Osteoblast (primary cell): ENCODE results near the gene C11orf91. TPM values are rescaled to one million over a fixed set of nuclear protein-coding genes. Genes with fewer than 3 reads are reported as not detected.

Source experiments
- DNase-seq: peaks from one replicate; pipeline ENCODE4 v3.0.0; 2011; ENCODE audit warnings: low spot score, mixed read lengths; ENCODE audit not compliant: insufficient read length; ENCODE audit errors: missing footprints
- H2AFZ ChIP-seq: 2 replicates; pipeline ENCODE4 v1.6.0; 2011; ENCODE audit warnings: mild to moderate bottlenecking, low read length
- H3K27ac ChIP-seq: 2 replicates; pipeline ENCODE4 v1.5.1; 2011; ENCODE audit warnings: mild to moderate bottlenecking, low read depth, low read length, moderate library complexity
- H3K27me3 ChIP-seq: 2 replicates; pipeline ENCODE4 v1.6.0; 2012; ENCODE audit warnings: mild to moderate bottlenecking, control low read depth, inconsistent platforms, low read length, moderate library complexity; ENCODE audit not compliant: insufficient read depth
- H3K36me3 ChIP-seq: 2 replicates; pipeline ENCODE4 v1.5.1; 2011; ENCODE audit warnings: mild to moderate bottlenecking, low read length, control low read depth, moderate library complexity; ENCODE audit not compliant: insufficient read depth
- H3K4me1 ChIP-seq: 2 replicates; pipeline ENCODE4 v1.5.1; 2011; ENCODE audit warnings: mild to moderate bottlenecking, low read length, control low read depth, moderate library complexity; ENCODE audit not compliant: insufficient read depth
- H3K4me2 ChIP-seq: 2 replicates; pipeline ENCODE4 v1.6.0; 2011; ENCODE audit warnings: mild to moderate bottlenecking, low read length; ENCODE audit not compliant: insufficient read depth
- H3K4me3 ChIP-seq: fragments of 200-600 bp; sonication (generic); 3 replicates; pipeline ENCODE4 v1.5.1; 2012; ENCODE audit warnings: mild to moderate bottlenecking, low read length, inconsistent platforms; ENCODE audit not compliant: insufficient read depth
- H3K79me2 ChIP-seq: 2 replicates; pipeline ENCODE4 v1.6.0; 2012; ENCODE audit warnings: mild to moderate bottlenecking, low read length, control low read depth, inconsistent platforms; ENCODE audit not compliant: insufficient read depth
- H3K9me3 ChIP-seq: 2 replicates; pipeline ENCODE4 v1.5.1; 2011; ENCODE audit warnings: low read depth, low read length, control low read depth
- H4K20me1 ChIP-seq: 2 replicates; pipeline ENCODE4 v1.6.0; 2012; ENCODE audit warnings: mild to moderate bottlenecking, low read length, control low read depth; ENCODE audit not compliant: insufficient read depth
- total RNA-seq: library from RNA; depleted of rRNA; stranded (reverse); fragments of >200 nt; gene quantifications from 2 replicates; pipeline ENCODE4 v1.2.3, GENCODE V29; 2012
- TF ChIP-seq, protein P1 (sequence below): IDR thresholded peaks from 2 replicates; pipeline ENCODE4 v1.5.1; 2011; ENCODE audit warnings: mild to moderate bottlenecking, low read depth, low read length, moderate library complexity; ENCODE audit errors: extremely low read depth

C11orf91 gene
- total RNA-seq, 1 donor: not detected

DNA sequence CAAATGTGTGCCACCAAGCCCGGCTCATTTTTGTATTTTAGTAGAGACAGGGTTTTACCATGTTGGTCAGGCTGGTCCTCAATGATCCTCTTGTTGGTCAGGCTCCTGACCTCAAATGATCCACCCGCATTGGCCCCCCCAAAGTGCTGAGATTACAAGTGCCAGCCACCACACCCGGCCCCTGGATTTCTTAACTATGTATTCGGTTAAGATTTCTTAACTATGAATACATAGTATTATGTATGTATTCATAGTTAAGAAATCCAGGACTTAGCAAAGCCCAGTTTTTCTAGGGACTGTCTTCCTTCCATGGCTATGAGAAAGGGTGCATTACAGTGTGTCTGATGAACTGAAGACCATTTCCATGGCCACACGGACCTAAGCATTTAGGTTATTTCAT, 1.7 kb downstream of the C11orf91 start:
- no peak overlapping the region for H2AFZ ChIP-seq
- H3K4me2 ChIP-seq: no peak overlapping the region
- H3K79me2 ChIP-seq: no peaks in the 10 kb centered on the region
- H3K4me3 ChIP-seq: no peak overlapping the region
- TF ChIP-seq, protein P1, sequence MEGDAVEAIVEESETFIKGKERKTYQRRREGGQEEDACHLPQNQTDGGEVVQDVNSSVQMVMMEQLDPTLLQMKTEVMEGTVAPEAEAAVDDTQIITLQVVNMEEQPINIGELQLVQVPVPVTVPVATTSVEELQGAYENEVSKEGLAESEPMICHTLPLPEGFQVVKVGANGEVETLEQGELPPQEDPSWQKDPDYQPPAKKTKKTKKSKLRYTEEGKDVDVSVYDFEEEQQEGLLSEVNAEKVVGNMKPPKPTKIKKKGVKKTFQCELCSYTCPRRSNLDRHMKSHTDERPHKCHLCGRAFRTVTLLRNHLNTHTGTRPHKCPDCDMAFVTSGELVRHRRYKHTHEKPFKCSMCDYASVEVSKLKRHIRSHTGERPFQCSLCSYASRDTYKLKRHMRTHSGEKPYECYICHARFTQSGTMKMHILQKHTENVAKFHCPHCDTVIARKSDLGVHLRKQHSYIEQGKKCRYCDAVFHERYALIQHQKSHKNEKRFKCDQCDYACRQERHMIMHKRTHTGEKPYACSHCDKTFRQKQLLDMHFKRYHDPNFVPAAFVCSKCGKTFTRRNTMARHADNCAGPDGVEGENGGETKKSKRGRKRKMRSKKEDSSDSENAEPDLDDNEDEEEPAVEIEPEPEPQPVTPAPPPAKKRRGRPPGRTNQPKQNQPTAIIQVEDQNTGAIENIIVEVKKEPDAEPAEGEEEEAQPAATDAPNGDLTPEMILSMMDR: no peak
- peaks cover 60% of the 10 kb centered on the region for H3K4me1 ChIP-seq
- no peaks in the 10 kb centered on the region for H4K20me1 ChIP-seq
- no peaks in the 10 kb centered on the region for H3K9me3 ChIP-seq
- no peak for DNase-seq
- H3K27me3 ChIP-seq: no peaks in the 10 kb centered on the region
- peak overlapping the region; percentile 38 for H3K27ac ChIP-seq
- H3K36me3 ChIP-seq: no peaks in the 10 kb centered on the region

DNA sequence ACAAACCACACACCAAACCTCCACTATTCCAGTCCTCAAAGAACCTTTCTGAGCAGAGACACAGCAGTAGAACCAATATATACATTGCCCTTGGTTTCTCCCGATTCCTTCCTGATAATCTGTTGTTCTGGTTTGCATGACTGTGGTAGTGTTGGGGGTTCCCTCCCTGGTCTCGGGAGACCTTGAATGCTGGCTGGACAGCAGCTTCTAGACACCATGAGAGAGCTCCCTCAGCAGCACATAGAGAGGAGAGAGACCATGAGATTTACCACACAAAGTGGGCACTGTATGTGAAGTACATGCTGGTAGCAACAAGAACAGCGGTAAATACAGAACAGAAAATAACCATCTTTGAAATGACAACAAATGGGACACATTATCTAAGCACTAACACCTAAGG, 2.6 kb downstream of the C11orf91 start:
- TF ChIP-seq, protein P1: no peak
- Histone ChIP-seq H3K9me3 (no peaks in the 10 kb centered on the region), H3K4me1 (peaks cover 58% of the 10 kb centered on the region)

DNA sequence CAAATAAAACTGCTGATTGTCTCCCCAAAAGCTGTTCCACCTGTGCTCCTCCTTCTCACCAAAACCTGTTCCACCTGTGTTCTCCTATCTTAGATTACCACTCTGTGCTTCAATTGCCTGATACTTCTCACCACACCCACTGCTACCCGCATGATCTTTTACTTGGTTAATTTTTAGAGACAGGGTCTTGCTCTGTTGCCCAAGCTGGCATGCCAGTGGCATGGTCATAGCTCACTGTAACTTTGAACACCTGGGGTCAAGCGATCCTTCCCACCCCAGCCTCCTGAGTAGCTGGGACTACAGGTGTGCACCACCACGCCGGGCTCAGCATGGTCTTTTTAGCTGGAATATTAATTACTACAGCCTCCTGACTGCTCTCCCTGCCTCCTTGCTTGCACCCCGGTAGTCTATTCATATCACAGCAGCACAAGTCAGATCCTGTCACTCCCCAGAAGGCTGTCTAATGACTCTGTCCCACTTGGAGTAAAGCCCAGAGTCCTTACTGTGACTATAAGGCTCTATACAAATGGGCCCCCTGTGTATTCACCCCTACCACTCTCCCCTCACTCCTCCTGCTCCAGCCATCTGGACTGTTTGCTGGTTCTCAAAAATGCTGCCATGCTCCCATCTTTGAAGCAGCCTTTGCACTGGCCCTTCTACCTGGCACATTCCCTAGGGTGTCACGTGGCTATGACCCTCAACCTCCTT, 3.5 kb downstream of the C11orf91 start:
- TF ChIP-seq, protein P1: no peak
- no peaks in the 10 kb centered on the region for H3K36me3 ChIP-seq
- H3K4me1 ChIP-seq: peaks cover 58% of the 10 kb centered on the region
- no peak for DNase-seq
- no peak overlapping the region for H3K4me3 ChIP-seq
- no peak overlapping the region for H2AFZ ChIP-seq
- no peaks in the 10 kb centered on the region for H3K9me3 ChIP-seq
- H3K4me2 ChIP-seq: no peak overlapping the region
- H3K27ac ChIP-seq: no peak overlapping the region
- H4K20me1 ChIP-seq: no peaks in the 10 kb centered on the region
- no peaks in the 10 kb centered on the region for H3K79me2 ChIP-seq
- no peaks in the 10 kb centered on the region for H3K27me3 ChIP-seq

More for the DNA sequence above, 2.6 kb downstream of the C11orf91 start:
- DNase-seq: peak; percentile 82
- no peak overlapping the region for H3K27ac ChIP-seq
- no peak overlapping the region for H3K4me3 ChIP-seq
- no peaks in the 10 kb centered on the region for H3K36me3 ChIP-seq
- H3K4me2 ChIP-seq: no peak overlapping the region
- no peaks in the 10 kb centered on the region for H3K79me2 ChIP-seq
- H2AFZ ChIP-seq: no peak overlapping the region
- H3K27me3 ChIP-seq: no peaks in the 10 kb centered on the region
- no peaks in the 10 kb centered on the region for H4K20me1 ChIP-seq

- peaks cover 58% of the 10 kb centered on the region for H3K4me1 ChIP-seq
- H3K36me3 ChIP-seq: no peaks in the 10 kb centered on the region
- TF ChIP-seq, protein P1: no peak
- no peak overlapping the region for H2AFZ ChIP-seq
- H3K9me3 ChIP-seq: no peaks in the 10 kb centered on the region
- H3K27me3 ChIP-seq: no peaks in the 10 kb centered on the region
- H3K4me3 ChIP-seq: no peak overlapping the region
- H3K27ac ChIP-seq: no peak overlapping the region
- no peak overlapping the region for H3K4me2 ChIP-seq
- no peaks in the 10 kb centered on the region for H4K20me1 ChIP-seq
- DNase-seq: no peak
- no peaks in the 10 kb centered on the region for H3K79me2 ChIP-seq
Measured at GRCh38 chr11:33696411-33696810, 4.2 kb downstream of the C11orf91 start.
